Spleen (tissue), 13 donors: Measurements from ENCODE around the gene TEX29. TPM values are rescaled to one million over a fixed set of nuclear protein-coding genes. Genes with fewer than 3 reads are reported as not detected.

Experiments used
- DNase-seq: peaks from one replicate; pipeline ENCODE4 v3.0.0-alpha.2; 2020
- H3K27ac ChIP-seq, 8 donors: fragments of 200-600 bp; sonication (generic) in 7 of 8; 1 replicate in 4 of 8; 2 replicates in 4 of 8; pipeline versions ENCODE4 v1.5.0 to v1.8.0; 2016 to 2021; ENCODE audit warnings: inconsistent platforms in 4 of 8, mild to moderate bottlenecking in 4 of 8, moderate library complexity in 1 of 8
- H3K27me3 ChIP-seq, 7 donors: fragments of 200-600 bp; sonication (generic) in 6 of 7; replicated peaks in 1 of 7; 1 replicate in 4 of 7; 2 replicates in 3 of 7; pipeline versions ENCODE4 v1.5.0 to v1.8.0; 2016 to 2021; ENCODE audit warnings: inconsistent platforms in 3 of 7, mild to moderate bottlenecking in 1 of 7
- H3K36me3 ChIP-seq, 6 donors: fragments of 200-600 bp; sonication (generic) in 5 of 6; 1 replicate in 4 of 6; 2 replicates in 2 of 6; pipeline versions ENCODE4 v1.5.0 to v1.8.0; 2016 to 2021; ENCODE audit warnings: inconsistent platforms in 2 of 6
- H3K4me1 ChIP-seq, 6 donors: fragments of 200-600 bp; sonication (generic) in 5 of 6; 1 replicate in 3 of 6; 2 replicates in 3 of 6; pipeline versions ENCODE4 v1.5.0 to v1.8.0; 2016 to 2021; ENCODE audit warnings: inconsistent platforms in 3 of 6
- H3K4me3 ChIP-seq, 8 donors: fragments of 200-600 bp; sonication (generic) in 7 of 8; 1 replicate in 4 of 8; 2 replicates in 4 of 8; pipeline versions ENCODE4 v1.5.0 to v1.8.0; 2016 to 2021; ENCODE audit warnings: inconsistent platforms in 4 of 8, mild to moderate bottlenecking in 4 of 8, moderate library complexity in 2 of 8
- H3K9me3 ChIP-seq, 8 donors: fragments of 200-600 bp; sonication (generic) in 7 of 8; 1 replicate in 4 of 8; 2 replicates in 4 of 8; pipeline versions ENCODE4 v1.5.0 to v1.8.0; 2016 to 2021; ENCODE audit warnings: inconsistent platforms in 4 of 8
- POLR2A ChIP-seq, 3 donors: fragments of 450-650 bp; IDR thresholded peaks; one replicate each; pipeline ENCODE4 v1.5.1; 2017; ENCODE audit warnings: antibody characterized with exemption in 3 of 3, mild to moderate bottlenecking in 1 of 3
- POLR2AphosphoS5 ChIP-seq, 3 donors: sonication (generic); formaldehyde crosslinking; IDR thresholded peaks; one replicate each; pipeline ENCODE4 v1.5.1; 2017; ENCODE audit warnings: antibody characterized with exemption in 3 of 3
- WGBS, 5 donors: extraction: QIAGEN DNeasy Blood & Tissue Kit in 3 of 5; methylation state at CpG; one replicate each; pipeline versions ENCODE4 v1.1.5 to v1.1.7; 2013 to 2018; 5-methylcytosine and 5-hydroxymethylcytosine counted together
- intact Hi-C: fragments of 100-400 bp; cut with DNase I; formaldehyde crosslinking; loops from one replicate; pipeline ENCODE4 v1.15.0; 2023; ENCODE audit warnings: low total_unique reads
- long read RNA-seq, 2 donors: transcript quantifications; one replicate each; lab custom pipeline, GENCODE V29; 2026
- polyA plus RNA-seq, 3 donors: library from polyadenylated mRNA; stranded (reverse); fragments of 200-250 nt; gene quantifications; one replicate each; pipeline ENCODE4 v1.2.1, GENCODE V29; 2013
- total RNA-seq, 7 donors: library from RNA; depleted of rRNA in 3 of 7; stranded (reverse); fragments of >200 nt in 3 of 7; fragmentation: NEBNext Ultra II Directional in 4 of 7; extraction: Animal tissue kit (Norgen Biotek cat#: 25700) in 4 of 7; gene quantifications; one replicate each; pipeline versions ENCODE4 v1.1.0 to v1.2.1, GENCODE V29; 2016 to 2021
- TF ChIP-seq, protein P1 (sequence below), 11 experiments: fragments of 200-600 bp in 7 of 11; fragments of 450-650 bp in 4 of 11; sonication (generic) in 4 of 11; IDR thresholded peaks in 8 of 11; conservative IDR thresholded peaks in 3 of 11; 1 replicate in 7 of 11; 2 replicates in 4 of 11; pipeline versions ENCODE4 v1.4.0 to v1.8.0; 2016 to 2021; ENCODE audit warnings: antibody characterized with exemption in 11 of 11, inconsistent platforms in 4 of 11, mild to moderate bottlenecking in 1 of 11
- donor health status: healthy with polysubstance abuse.
- donor health status: DM: no; HTN: no; CAD: no; lungs with moderate emphysema.
- donor health status: DM: no; HTN: no; CAD: no.
- donor health status: Bipolar disorder and iron deficiency.
- donor health status: healthy.
- donor health status: DM: no; HTN: no; CAD: no.
- donor health status: DM: yes; HTN: yes; CAD: no.

TEX29 gene
- total RNA-seq, result under 1 TPM in 3 of 7 donors, not detected in 4; 0.54 to 0.66 (median 0.54) TPM
- polyA plus RNA-seq, result 1 to 10 TPM in 2 of 3 donors, under 1 TPM in 1; 0.74 to 1.7 (median 1.1) TPM
- long read RNA-seq, donor 1, result 0 reads
- long read RNA-seq, donor 2, result 0 reads

DNA sequence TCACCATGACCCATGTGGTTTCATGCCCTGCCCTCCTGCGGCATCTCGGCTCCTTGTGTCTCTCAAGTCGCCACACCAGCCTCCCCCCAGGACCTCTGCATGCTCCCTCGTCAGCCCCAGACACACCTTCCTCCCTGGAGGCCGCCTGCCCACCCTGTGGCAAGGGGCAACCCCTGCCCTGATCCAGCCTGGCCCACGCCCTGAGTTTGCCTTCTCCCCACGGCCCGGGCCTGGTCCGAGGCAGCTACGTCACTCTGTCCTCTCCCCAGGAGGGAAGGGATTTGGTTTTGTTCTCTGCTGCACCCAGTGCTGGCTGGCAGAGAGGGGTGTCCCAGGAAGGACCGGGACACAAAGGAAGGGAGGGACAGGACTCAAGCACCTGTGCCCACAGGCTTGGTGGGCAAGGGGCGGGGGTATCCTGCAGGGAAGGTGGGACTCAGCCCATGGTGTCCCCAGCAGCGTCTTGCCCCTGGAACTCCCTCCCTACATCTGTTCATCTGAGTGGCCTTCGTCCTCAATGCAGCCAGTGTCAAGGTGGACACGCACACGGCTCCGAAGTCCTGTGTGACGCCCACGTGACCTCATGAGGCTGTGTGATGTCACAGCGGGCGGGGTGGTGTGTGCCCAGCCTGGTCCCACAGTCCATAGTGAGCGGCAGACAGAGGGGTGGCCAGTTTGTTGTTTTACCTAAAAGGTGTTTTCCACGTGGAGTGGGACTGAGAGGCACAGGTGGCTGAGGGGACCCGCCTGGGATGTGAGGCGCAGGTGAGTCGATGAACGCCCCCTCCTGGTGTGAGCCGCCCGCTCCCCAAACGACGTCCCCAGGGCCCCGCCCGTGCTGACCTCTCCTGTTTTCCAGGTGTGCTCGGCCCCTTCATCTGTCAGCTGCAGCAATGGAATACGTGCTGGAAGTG lies at the start of gene TEX29:
Gene TEX29, plus strand, starts transcription at position 645 of the 914 bp plus-strand sequence. Its CDS starts 249 bp downstream, at position 894.
- Histone ChIP-seq H3K27ac (no peak within 1 kb of the TSS), H3K27me3 (no peaks in the 10 kb centered on the region), H3K36me3 (peaks cover 0 to 24% (median 6%) of the 10 kb centered on the region in 6 donors), H3K4me3 (no peak within 1 kb of the TSS), H3K4me1 (no peaks in the 10 kb centered on the region), H3K9me3 (no peaks in the 10 kb centered on the region)
- TF ChIP-seq POLR2A (IDR thresholded peaks at IDR 0.05) (no peak), POLR2AphosphoS5 (IDR thresholded peaks at IDR 0.05) (peak in 1 of 3 donors; percentile 40)
- DNase-seq, result peak; percentile 56
- whole genome bisulfite sequencing, 5 donors, result 76 to 91% (median 80%) methylated on average over 25 to 35 of the region's 35 CpGs
- intact Hi-C loops, result no loop called here

DNA sequence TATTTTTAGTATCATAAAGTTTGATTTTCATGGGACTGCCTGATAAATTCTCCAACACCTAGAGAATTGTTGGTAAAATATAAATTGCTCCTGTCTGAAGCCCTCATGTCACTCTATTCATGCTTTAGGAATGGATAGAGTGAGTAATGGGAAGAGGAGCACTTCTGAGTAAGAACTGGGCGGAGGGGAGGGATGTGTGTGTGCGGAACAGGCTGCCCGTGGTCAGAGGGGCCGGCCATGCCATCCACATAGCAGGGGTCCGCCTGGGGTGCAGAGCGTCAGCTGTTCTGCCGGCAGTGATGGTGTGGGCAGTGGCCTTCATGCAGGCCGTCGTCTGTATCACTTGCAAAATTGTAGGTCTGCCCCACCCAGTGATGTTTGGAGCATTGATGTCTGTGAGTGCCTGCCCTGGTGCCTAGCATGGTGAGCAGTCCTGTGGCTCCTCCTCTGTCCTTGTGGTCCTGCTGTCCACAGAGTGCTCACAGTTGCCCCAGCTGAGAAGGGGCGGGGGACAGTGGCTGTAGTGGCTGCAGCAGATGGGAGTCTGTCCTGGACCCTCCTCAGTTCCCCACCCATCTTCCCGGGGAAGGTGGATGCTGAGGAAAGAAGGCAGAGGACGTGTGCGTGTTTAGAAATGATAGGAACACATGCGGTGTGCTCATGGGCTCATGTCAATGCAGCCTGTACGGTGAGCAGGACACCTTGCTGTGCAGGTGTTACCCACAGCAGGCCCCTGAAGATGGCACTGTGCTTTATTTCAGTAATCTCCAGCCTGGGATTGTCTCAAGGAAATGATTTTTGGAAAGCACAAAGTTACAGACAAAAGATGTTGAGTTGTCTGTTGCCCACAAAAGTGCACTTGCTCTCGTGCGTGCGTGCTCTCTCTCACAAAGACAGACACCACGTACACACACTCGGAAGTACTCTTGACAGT lies 49.4 kb upstream of the TEX29 start:
- DNase-seq, result no peak

DNA sequence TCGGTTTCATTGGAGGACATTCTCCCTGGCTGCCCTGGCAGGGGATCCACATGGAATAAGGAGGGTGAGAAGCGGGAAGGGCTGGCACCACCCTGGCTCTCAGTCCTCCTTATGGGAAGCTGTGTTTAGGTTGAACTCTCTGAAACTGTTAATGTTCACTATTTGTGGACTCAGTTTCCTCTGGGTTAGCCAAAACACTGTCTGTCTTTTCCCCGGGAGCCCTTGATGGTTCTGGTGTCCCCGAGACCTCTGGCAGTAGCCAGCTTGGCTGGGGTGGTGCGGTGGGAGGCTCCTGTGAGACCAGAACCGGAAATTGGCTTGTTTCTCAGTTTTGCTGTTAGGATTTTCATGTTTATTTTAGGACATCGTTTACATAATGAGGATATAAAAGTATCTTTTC lies 48.3 kb upstream of the TEX29 start:
- Histone ChIP-seq H3K9me3 (no peaks in the 10 kb centered on the region), H3K36me3 (peaks cover 0 to 100% (median 69%) of the 10 kb centered on the region in 6 donors), H3K27ac (peak overlapping the region in 6 of 8 donors; percentile 31 to 70 (median 52)), H3K27me3 (no peaks in the 10 kb centered on the region), H3K4me1 (peaks cover 0 to 42% (median 22%) of the 10 kb centered on the region in 6 donors), H3K4me3 (no peak overlapping the region)
- intact Hi-C loops, result no loop called here
- DNase-seq, result no peak
- TF ChIP-seq POLR2A (IDR thresholded peaks at IDR 0.05) (no peak), POLR2AphosphoS5 (IDR thresholded peaks at IDR 0.05) (no peak)
- TF ChIP-seq, protein P1, sequence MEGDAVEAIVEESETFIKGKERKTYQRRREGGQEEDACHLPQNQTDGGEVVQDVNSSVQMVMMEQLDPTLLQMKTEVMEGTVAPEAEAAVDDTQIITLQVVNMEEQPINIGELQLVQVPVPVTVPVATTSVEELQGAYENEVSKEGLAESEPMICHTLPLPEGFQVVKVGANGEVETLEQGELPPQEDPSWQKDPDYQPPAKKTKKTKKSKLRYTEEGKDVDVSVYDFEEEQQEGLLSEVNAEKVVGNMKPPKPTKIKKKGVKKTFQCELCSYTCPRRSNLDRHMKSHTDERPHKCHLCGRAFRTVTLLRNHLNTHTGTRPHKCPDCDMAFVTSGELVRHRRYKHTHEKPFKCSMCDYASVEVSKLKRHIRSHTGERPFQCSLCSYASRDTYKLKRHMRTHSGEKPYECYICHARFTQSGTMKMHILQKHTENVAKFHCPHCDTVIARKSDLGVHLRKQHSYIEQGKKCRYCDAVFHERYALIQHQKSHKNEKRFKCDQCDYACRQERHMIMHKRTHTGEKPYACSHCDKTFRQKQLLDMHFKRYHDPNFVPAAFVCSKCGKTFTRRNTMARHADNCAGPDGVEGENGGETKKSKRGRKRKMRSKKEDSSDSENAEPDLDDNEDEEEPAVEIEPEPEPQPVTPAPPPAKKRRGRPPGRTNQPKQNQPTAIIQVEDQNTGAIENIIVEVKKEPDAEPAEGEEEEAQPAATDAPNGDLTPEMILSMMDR (IDR thresholded peaks at IDR 0.05 in 8 of 11, conservative IDR thresholded peaks at IDR 0.05 in 3 of 11), result no peak
- 77 to 86% (median 80%) methylated on average over 7 of the region's 7 CpGs for WGBS, 5 donors

More for the DNA sequence above, 49.4 kb upstream of the TEX29 start:
- no peak for TF ChIP-seq POLR2A (IDR thresholded peaks at IDR 0.05)
- TF ChIP-seq, protein P1 (IDR thresholded peaks at IDR 0.05 in 8 of 11, conservative IDR thresholded peaks at IDR 0.05 in 3 of 11), result no peak
- TF ChIP-seq POLR2AphosphoS5 (IDR thresholded peaks at IDR 0.05), result no peak
- H3K9me3 ChIP-seq, result no peaks in the 10 kb centered on the region
- peaks cover 0 to 100% (median 63%) of the 10 kb centered on the region in 6 donors for H3K36me3 ChIP-seq
- intact Hi-C loops, result no loop called here
- H3K4me3 ChIP-seq, result no peak overlapping the region
- peak overlapping the region in 7 of 8 donors; percentile 19 to 79 (median 66) for H3K27ac ChIP-seq
- WGBS, 5 donors, result 88 to 95% (median 90%) methylated on average over 18 to 20 of the region's 20 CpGs
- peaks cover 0 to 45% (median 22%) of the 10 kb centered on the region in 6 donors for H3K4me1 ChIP-seq
- no peaks in the 10 kb centered on the region for H3K27me3 ChIP-seq

DNA sequence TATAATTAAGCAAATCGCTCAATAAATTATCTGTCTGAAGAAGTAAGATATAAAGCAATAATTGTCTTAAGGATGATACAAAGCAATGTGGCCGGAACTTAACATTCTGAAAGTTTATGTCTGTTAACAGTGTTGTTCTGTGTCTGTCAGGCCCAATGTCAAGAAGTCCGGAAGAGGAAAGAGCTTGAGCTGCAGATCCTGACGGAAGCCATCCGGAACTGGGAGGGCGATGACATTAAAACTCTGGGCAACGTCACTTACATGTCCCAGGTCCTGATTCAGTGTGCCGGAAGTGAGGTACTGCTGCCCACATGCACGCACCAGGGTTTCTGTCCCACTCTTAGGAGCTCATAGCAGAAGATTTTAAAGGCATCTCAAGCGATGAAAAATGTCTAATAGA lies 45.1 kb upstream of the TEX29 start:
- intact Hi-C loops, result no loop called here
- 82 to 92% (median 89%) methylated on average over 10 of the region's 10 CpGs for WGBS, 5 donors
- Histone ChIP-seq H3K4me3 (no peak overlapping the region), H3K36me3 (peaks cover 0 to 100% (median 71%) of the 10 kb centered on the region in 6 donors), H3K9me3 (no peaks in the 10 kb centered on the region), H3K4me1 (peaks cover 0 to 25% (median 11%) of the 10 kb centered on the region in 6 donors), H3K27ac (peak overlapping the region in 5 of 8 donors; percentile 11 to 45 (median 30)), H3K27me3 (no peaks in the 10 kb centered on the region)
- no peak for DNase-seq
- TF ChIP-seq POLR2AphosphoS5 (IDR thresholded peaks at IDR 0.05), result peak in 1 of 3 donors; percentile 32
- TF ChIP-seq, protein P1 (IDR thresholded peaks at IDR 0.05 in 8 of 11, conservative IDR thresholded peaks at IDR 0.05 in 3 of 11), result no peak
- no peak for TF ChIP-seq POLR2A (IDR thresholded peaks at IDR 0.05)
